Stimulated activated CD4-positive, alpha-beta T cell treated with anti-CD3 and anti-CD28 coated beads, TNF-alpha, amount 100 ng/mL, for 24 hours (primary cell): ENCODE measurements around the gene MUC5B.

Experiments
- DNase-seq, 3 experiments: peaks; one replicate each; pipeline ENCODE4 v3.0.0-alpha.2; 2020; ENCODE audit warnings: low read depth in 3 of 3

Gene MUC5B

GRCh38 chr11:1221848-1222311 is 986 bp upstream of the MUC5B start:
- DNase-seq, result no peak

- no peak for DNase-seq
Observed at GRCh38 chr11:1223346-1224110, 662 bp downstream of the MUC5B start.

- no peak for DNase-seq
Observed at GRCh38 chr11:1224111-1224490, 1.2 kb downstream of the MUC5B start.

GRCh38 chr11:1224491-1225385 is 1.9 kb downstream of the MUC5B start:
- DNase-seq, result no peak

GRCh38 chr11:1225386-1226225 is 2.7 kb downstream of the MUC5B start:
- no peak for DNase-seq

- no peak for DNase-seq
Observed at GRCh38 chr11:1226226-1226985, 3.5 kb downstream of the MUC5B start.

GRCh38 chr11:1226986-1227550 is 4.2 kb downstream of the MUC5B start:
- DNase-seq, result no peak

- no peak for DNase-seq
Observed at GRCh38 chr11:1227551-1228100, 4.8 kb downstream of the MUC5B start.

GRCh38 chr11:1228101-1228821 is 5.4 kb downstream of the MUC5B start:
- DNase-seq, result no peak

- no peak for DNase-seq
Observed at GRCh38 chr11:1228921-1229451, 6.1 kb downstream of the MUC5B start.

GRCh38 chr11:1229471-1230120 is 6.7 kb downstream of the MUC5B start:
- no peak for DNase-seq

- DNase-seq, result no peak
Observed at GRCh38 chr11:1230121-1230455, 7.2 kb downstream of the MUC5B start.

- DNase-seq, result no peak
Observed at GRCh38 chr11:1230456-1231395, 7.9 kb downstream of the MUC5B start.

- DNase-seq, result no peak
Observed at GRCh38 chr11:1231396-1232020, 8.6 kb downstream of the MUC5B start.

GRCh38 chr11:1232021-1232882 is 9.4 kb downstream of the MUC5B start:
- DNase-seq, result no peak

- no peak for DNase-seq
Observed at GRCh38 chr11:1232883-1233321, 10.0 kb downstream of the MUC5B start.
